Choroid plexus epithelial cell (primary cell): ENCODE measurements around the gene LRRC38.

Experiments
- DNase-seq: peaks from one replicate; pipeline ENCODE4 v3.0.0-alpha.2; 2010; ENCODE audit warnings: low read depth
- H3K4me3 ChIP-seq: 2 replicates; pipeline ENCODE4 v1.5.1; 2011; ENCODE audit warnings: low read depth, mild to moderate bottlenecking, control low read depth, low read length, moderate library complexity
- TF ChIP-seq, protein P1 (sequence below): conservative IDR thresholded peaks from 2 replicates; pipeline ENCODE4 v1.5.1; 2011; ENCODE audit warnings: low read depth, mild to moderate bottlenecking, control low read depth, inconsistent platforms, low read length, moderate library complexity

The LRRC38 gene

DNA sequence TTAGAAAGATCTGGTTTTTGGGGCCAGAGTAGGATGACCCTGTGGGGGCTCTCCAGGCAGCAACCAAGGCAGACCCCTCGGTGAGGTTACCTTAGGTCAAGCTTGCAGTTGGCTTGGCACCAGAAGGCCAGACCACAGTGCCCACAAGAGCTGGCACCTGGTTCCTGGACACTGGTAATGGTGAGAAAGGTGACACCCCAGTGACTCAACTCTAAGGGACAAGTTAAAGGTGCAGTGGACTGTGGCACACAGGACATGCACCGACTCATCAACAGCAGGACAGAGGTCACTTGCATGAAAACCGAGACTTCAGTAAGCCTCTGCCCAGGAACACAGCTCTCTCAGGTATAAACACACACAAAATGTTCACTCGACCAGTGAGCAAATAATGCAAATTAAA is 6.7 kb downstream of the LRRC38 start:
- H3K4me3 ChIP-seq = no peak overlapping the region
- TF ChIP-seq, protein P1, sequence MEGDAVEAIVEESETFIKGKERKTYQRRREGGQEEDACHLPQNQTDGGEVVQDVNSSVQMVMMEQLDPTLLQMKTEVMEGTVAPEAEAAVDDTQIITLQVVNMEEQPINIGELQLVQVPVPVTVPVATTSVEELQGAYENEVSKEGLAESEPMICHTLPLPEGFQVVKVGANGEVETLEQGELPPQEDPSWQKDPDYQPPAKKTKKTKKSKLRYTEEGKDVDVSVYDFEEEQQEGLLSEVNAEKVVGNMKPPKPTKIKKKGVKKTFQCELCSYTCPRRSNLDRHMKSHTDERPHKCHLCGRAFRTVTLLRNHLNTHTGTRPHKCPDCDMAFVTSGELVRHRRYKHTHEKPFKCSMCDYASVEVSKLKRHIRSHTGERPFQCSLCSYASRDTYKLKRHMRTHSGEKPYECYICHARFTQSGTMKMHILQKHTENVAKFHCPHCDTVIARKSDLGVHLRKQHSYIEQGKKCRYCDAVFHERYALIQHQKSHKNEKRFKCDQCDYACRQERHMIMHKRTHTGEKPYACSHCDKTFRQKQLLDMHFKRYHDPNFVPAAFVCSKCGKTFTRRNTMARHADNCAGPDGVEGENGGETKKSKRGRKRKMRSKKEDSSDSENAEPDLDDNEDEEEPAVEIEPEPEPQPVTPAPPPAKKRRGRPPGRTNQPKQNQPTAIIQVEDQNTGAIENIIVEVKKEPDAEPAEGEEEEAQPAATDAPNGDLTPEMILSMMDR = no peak
- no peak for DNase-seq

DNA sequence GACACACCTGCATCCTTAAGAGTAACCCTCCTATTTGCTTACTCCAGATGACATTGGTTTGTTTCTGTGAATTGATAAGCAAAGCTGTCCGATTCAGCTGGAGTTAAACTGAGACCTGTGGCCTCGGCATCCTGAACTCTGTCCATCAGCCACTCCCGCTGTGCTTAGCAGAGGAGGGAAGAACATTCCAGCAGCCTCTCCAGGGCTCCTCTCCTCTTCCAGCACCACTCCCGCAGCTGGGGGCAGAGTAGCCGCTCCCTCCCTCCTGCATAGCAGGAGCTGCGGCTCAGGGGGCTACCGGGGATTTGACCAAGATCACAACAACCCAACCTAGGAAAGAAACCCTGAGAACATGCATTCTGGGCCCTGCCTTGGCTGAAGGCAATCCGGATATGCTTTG is 8.8 kb downstream of the LRRC38 start:
- H3K4me3 ChIP-seq = no peak overlapping the region
- no peak for DNase-seq
- TF ChIP-seq, protein P1 = no peak

DNA sequence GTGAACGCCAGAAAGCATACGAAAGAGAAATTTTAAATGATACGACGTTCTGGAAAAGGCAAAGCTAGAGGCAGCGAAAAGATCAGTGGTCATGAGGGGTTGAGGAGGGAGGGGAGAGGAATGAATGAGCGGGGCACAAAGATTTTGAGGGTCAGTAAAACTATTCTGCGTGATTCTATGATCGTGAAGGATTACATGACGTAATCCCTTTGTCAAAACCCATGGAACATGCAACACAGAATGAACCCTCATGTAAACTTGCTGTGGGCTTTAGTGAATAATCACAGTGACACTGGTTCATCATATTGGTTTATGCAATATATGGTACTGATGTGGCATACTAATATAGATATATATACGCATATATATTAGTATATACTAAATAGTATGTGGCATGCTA is 13.0 kb downstream of the LRRC38 start:
- DNase-seq = no peak
- TF ChIP-seq, protein P1 = no peak
- H3K4me3 ChIP-seq = no peak overlapping the region

DNA sequence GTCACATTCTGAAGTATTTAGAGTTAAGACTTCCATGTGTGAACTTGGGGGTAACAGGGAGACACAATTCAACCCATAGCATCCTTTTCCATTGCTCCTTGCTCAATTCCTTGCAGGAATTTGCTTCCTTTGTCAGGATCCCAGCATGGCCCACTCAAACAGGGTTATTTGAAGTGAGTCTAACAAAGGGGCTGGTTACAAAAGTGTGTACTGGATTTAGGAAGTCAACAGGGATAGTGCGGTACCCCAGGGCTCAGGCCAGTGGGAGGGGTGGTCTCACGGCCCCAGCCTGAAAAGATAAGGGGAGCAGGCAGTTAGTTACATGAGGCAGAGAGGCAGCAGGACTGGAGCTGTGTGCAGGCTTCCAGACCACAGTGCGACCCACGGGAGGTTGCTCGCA is 14.4 kb downstream of the LRRC38 start:
- TF ChIP-seq, protein P1 = no peak
- DNase-seq = no peak
- no peak overlapping the region for H3K4me3 ChIP-seq

DNA sequence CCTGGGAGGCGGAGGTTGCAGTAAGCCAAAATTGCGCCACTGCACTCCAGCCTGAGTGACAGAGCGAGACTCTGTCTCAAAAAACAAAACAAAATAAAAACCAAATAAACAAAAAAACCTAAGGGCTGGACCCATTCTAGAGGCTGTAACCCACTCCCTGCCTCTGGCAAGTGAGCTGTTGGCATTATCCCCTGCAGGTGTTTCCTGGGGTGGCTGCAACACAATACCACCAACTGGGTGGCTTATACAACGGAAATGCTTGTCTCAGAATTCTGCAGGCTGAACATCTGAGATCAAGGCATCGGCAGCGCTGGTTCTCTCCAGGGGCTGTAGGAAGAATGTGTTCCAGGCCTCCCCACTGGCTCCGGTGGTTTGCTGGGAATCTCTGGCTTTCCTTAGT is 15.2 kb downstream of the LRRC38 start:
- TF ChIP-seq, protein P1 = no peak
- H3K4me3 ChIP-seq = no peak overlapping the region
- no peak for DNase-seq

DNA sequence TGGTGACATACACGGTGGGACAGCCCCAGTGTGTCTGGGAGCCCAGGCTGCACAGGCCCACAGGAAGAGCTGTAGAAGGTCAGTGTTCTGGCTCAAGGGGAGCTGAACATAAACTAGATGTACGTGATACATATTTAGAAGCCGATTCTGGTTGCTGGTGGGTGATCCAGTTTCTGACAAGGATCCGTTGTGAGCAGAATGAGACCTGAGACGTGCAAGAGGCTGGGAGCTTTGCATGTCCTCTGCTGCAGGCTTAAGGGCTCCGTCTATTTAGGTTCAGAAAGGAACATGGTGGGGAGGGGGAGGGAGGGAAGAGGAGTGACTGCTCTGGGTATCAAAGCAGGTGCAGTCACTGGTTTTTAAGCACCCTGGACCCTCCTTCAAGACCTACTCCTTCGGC is 18.6 kb downstream of the LRRC38 start:
- no peak overlapping the region for H3K4me3 ChIP-seq
- DNase-seq = no peak
- TF ChIP-seq, protein P1 = no peak

DNA sequence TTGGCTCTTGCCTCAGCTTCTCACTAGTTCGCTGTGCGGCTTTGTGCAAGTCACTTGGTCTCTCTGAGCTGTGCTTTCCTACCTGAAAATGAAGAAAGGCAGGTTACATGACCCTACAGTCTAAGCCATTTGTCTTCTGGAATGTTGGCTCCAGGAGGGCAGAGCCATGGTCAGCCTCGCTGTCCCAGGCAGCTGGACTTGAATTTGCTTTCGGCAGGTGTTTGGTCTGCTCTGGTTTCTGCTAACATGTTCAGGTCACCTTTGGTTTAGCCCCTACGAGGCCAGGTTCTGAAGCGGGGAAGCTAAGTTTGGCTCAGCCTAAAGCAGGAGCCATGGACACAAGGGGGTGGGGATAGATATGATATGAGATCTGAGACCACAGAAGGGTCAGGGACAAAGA is 19.1 kb downstream of the LRRC38 start:
- TF ChIP-seq, protein P1 = no peak
- DNase-seq = no peak
- H3K4me3 ChIP-seq = no peak overlapping the region
